Neural cell (in vitro differentiated cells): Measurements from ENCODE around the gene SDCBP2. TPM values are rescaled to one million over a fixed set of nuclear protein-coding genes. Genes with fewer than 3 reads are reported as not detected.

Experiments
- H2AFZ ChIP-seq: fragments of 200-600, 300-800 bp; sonication (generic), shearing (Covaris generic); 2 replicates; pipeline ENCODE4 v1.6.0; 2014; ENCODE audit warnings: low read depth, mild to moderate bottlenecking, antibody characterized with exemption, low read length, moderate library complexity
- H3F3A ChIP-seq: fragments of 200-600 bp; shearing (Covaris generic); 2 replicates; pipeline ENCODE4 v1.6.1; 2016; ENCODE audit warnings: mild to moderate bottlenecking, moderate library complexity, mixed read lengths, antibody characterized with exemption, low read length; ENCODE audit not compliant: insufficient read depth, poor library complexity, severe bottlenecking
- H3K27ac ChIP-seq: fragments of 200-600, 300-800 bp; sonication (generic), shearing (Covaris generic); 2 replicates; pipeline ENCODE4 v1.5.1; 2014; ENCODE audit warnings: mild to moderate bottlenecking, low read length, moderate library complexity
- H3K27me3 ChIP-seq: fragments of 300-800, 200-600 bp; sonication (generic), shearing (Covaris generic); 2 replicates; pipeline ENCODE4 v1.6.0; 2014; ENCODE audit warnings: mild to moderate bottlenecking, low read depth, low read length, moderate library complexity; ENCODE audit not compliant: insufficient read depth
- H3K36me3 ChIP-seq: fragments of 300-800, 200-600 bp; sonication (generic), shearing (Covaris generic); 2 replicates; pipeline ENCODE4 v1.5.1; 2014; ENCODE audit warnings: mild to moderate bottlenecking, antibody characterized with exemption, low read length, moderate library complexity; ENCODE audit not compliant: insufficient read depth
- H3K4me2 ChIP-seq: fragments of 300-800, 200-600 bp; sonication (generic), shearing (Covaris generic); 2 replicates; pipeline ENCODE4 v1.6.0; 2014; ENCODE audit warnings: mild to moderate bottlenecking, low read length
- H3K4me3 ChIP-seq: fragments of 300-800, 200-600 bp; sonication (generic), shearing (Covaris generic); 2 replicates; pipeline ENCODE4 v1.5.1; 2014; ENCODE audit warnings: mild to moderate bottlenecking, low read length, moderate library complexity
- H3K79me2 ChIP-seq: fragments of 200-600 bp; shearing (Covaris generic); replicated peaks from 2 replicates; pipeline ENCODE4 v1.6.0; 2014; ENCODE audit warnings: mild to moderate bottlenecking, low read length, moderate library complexity; ENCODE audit not compliant: insufficient read depth
- H3K9ac ChIP-seq: fragments of 300-800, 200-600 bp; sonication (generic), shearing (Covaris generic); 2 replicates; pipeline ENCODE4 v1.6.1; 2016; ENCODE audit warnings: mild to moderate bottlenecking, low read length, mixed read lengths
- H3K9me2 ChIP-seq: fragments of 200-600 bp; shearing (Covaris generic); 2 replicates; pipeline ENCODE4 v1.6.1; 2016; ENCODE audit warnings: mild to moderate bottlenecking, low read length, mixed read lengths; ENCODE audit not compliant: insufficient read depth
- H3K9me3 ChIP-seq: fragments of 200-600, 300-800 bp; sonication (generic), shearing (Covaris generic); 2 replicates; pipeline ENCODE4 v1.6.1; 2016; ENCODE audit warnings: mild to moderate bottlenecking, mixed run types, low read length, moderate library complexity, mixed read lengths
- H4K20me1 ChIP-seq: fragments of 200-600 bp; shearing (Covaris generic); 2 replicates; pipeline ENCODE4 v1.6.1; 2016; ENCODE audit warnings: mild to moderate bottlenecking, mixed run types; ENCODE audit not compliant: insufficient read depth
- EP300 ChIP-seq: fragments of 450-650 bp; conservative IDR thresholded peaks from 2 replicates; pipeline ENCODE4 v1.6.1; 2014; ENCODE audit warnings: antibody characterized with exemption, mild to moderate bottlenecking, moderate library complexity; ENCODE audit not compliant: poor library complexity, severe bottlenecking
- EZH2 ChIP-seq: fragments of 200-600, 300-800 bp; shearing (Covaris generic), sonication (generic); IDR thresholded peaks from 2 replicates; pipeline ENCODE4 v1.6.1; 2014; ENCODE audit warnings: antibody characterized with exemption, low read length, borderline replicate concordance, mild to moderate bottlenecking; ENCODE audit not compliant: insufficient read depth, poor library complexity, severe bottlenecking
- MXI1 ChIP-seq: fragments of 450-650 bp; conservative IDR thresholded peaks from 2 replicates; pipeline ENCODE4 v1.6.1; 2014; ENCODE audit warnings: antibody characterized with exemption, mild to moderate bottlenecking; ENCODE audit not compliant: poor library complexity, severe bottlenecking
- POLR2AphosphoS5 ChIP-seq: IDR thresholded peaks from 2 replicates; pipeline ENCODE4 v1.6.1; 2012
- RAD21 ChIP-seq: fragments of 450-650 bp; conservative IDR thresholded peaks from 2 replicates; pipeline ENCODE4 v1.6.1; 2014; ENCODE audit warnings: antibody characterized with exemption, mild to moderate bottlenecking, moderate library complexity
- REST ChIP-seq: IDR thresholded peaks from 2 replicates; pipeline ENCODE4 v1.6.1; 2012; ENCODE audit warnings: borderline replicate concordance
- SMC3 ChIP-seq: fragments of 450-650 bp; conservative IDR thresholded peaks from 2 replicates; pipeline ENCODE4 v1.6.1; 2014; ENCODE audit warnings: antibody characterized with exemption, mild to moderate bottlenecking, moderate library complexity; ENCODE audit not compliant: poor library complexity
- TAF1 ChIP-seq: IDR thresholded peaks from 2 replicates; pipeline ENCODE4 v1.6.1; 2012; ENCODE audit warnings: low read depth
- polyA plus RNA-seq: library from polyadenylated mRNA; depleted of rRNA; stranded (reverse); fragments of >200 nt; gene quantifications from 2 replicates; pipeline ENCODE4 v1.2.3, GENCODE V29; 2014
- TF ChIP-seq, protein P1 (sequence below): fragments of 450-650 bp; IDR thresholded peaks from 2 replicates; pipeline ENCODE4 v1.5.1; 2014; ENCODE audit warnings: antibody characterized with exemption, mild to moderate bottlenecking, moderate library complexity; ENCODE audit not compliant: poor library complexity, severe bottlenecking

The SDCBP2 gene
- polyA plus RNA-seq, 1 donor from 2014 or later: 5.2 TPM

- H3K9me2 ChIP-seq: no peaks in the 10 kb centered on the region
- H3F3A ChIP-seq: no peaks in the 10 kb centered on the region
- H3K4me3 ChIP-seq: no peak overlapping the region
- H3K36me3 ChIP-seq: peaks cover 6% of the 10 kb centered on the region
- TF ChIP-seq EZH2 (no peak), POLR2AphosphoS5 (no peak)
- H4K20me1 ChIP-seq: no peaks in the 10 kb centered on the region
- no peak overlapping the region for H2AFZ ChIP-seq
- H3K4me2 ChIP-seq: no peak overlapping the region
- H3K9me3 ChIP-seq: no peaks in the 10 kb centered on the region
- H3K9ac ChIP-seq: no peak overlapping the region
- H3K27ac ChIP-seq: no peak overlapping the region
- H3K79me2 ChIP-seq: no peaks in the 10 kb centered on the region
- no peaks in the 10 kb centered on the region for H3K27me3 ChIP-seq
Observed at GRCh38 chr20:1274485-1275311, 54.2 kb downstream of the SDCBP2 start.

DNA sequence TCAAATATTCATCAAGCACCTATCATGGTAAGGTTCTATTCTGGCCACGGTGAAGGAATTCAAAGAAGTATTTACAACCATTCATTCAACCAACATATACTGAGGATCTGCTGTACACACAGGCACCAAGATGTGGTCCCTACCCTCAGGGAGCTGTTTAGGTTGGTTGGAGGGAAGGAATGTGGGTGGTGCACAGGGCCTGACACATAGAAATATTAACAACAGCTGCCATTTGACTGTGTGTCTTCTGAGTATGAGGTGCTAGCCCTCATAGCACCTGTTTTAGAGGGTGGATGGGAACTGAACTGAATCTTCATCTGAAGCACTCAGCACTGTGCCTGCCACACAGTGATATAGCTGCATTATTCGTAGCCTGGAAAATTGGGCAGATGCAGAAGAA is 55.6 kb downstream of the SDCBP2 start:
- Histone ChIP-seq H3F3A (no peaks in the 10 kb centered on the region), H2AFZ (no peak overlapping the region), H4K20me1 (no peaks in the 10 kb centered on the region), H3K27me3 (no peaks in the 10 kb centered on the region), H3K9me2 (no peaks in the 10 kb centered on the region), H3K4me2 (no peak overlapping the region), H3K27ac (no peak overlapping the region), H3K36me3 (peaks cover 6% of the 10 kb centered on the region), H3K9ac (no peak overlapping the region), H3K9me3 (no peaks in the 10 kb centered on the region), H3K4me3 (no peak overlapping the region), H3K79me2 (no peaks in the 10 kb centered on the region)
- TF ChIP-seq, protein P1, sequence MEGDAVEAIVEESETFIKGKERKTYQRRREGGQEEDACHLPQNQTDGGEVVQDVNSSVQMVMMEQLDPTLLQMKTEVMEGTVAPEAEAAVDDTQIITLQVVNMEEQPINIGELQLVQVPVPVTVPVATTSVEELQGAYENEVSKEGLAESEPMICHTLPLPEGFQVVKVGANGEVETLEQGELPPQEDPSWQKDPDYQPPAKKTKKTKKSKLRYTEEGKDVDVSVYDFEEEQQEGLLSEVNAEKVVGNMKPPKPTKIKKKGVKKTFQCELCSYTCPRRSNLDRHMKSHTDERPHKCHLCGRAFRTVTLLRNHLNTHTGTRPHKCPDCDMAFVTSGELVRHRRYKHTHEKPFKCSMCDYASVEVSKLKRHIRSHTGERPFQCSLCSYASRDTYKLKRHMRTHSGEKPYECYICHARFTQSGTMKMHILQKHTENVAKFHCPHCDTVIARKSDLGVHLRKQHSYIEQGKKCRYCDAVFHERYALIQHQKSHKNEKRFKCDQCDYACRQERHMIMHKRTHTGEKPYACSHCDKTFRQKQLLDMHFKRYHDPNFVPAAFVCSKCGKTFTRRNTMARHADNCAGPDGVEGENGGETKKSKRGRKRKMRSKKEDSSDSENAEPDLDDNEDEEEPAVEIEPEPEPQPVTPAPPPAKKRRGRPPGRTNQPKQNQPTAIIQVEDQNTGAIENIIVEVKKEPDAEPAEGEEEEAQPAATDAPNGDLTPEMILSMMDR: no peak
- TF ChIP-seq EZH2 (no peak), REST (no peak), MXI1 (no peak), TAF1 (no peak), POLR2AphosphoS5 (no peak), RAD21 (no peak), SMC3 (no peak), EP300 (no peak)
